ENCODE data around the gene DDX21.
"Not testable (repeated sequence)": the region's sequence is repeated elsewhere in the genome, so short reads cannot be mapped to it uniquely, and the experiment has no call there.

The DDX21 gene

DNA sequence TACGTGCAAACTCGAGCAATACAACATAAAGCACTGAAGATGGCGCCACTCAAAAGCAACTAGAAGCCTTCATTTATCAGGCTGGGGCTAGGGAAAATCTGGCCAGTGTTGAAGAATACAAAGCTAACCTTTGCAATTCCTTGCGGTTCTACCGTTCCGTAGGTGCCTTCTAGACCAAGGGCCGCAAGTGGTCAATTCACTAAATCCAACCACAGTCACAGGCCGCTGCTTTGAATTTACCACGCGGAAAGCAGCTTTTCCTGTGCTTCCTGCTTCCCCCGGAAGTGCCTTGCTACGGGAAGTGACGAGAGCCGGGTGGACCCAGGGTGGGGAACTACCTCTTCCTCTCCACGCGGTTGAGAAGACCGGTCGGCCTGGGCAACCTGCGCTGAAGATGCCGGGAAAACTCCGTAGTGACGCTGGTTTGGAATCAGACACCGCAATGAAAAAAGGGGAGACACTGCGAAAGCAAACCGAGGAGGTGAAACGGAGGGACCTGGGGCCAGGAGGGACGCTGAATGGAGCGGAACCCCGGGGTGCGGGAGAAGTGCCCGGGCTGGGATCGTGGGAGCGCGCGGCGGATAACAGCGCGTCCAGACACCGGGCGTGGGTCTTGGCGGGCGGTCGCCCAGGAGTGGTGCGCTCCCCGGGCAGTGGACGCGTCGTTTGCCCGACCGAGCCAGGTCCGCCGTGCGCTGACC is at the start of gene DDX21:
Gene DDX21, plus strand, starts transcription at position 339 of the 701 bp plus-strand sequence. Its CDS starts 56 bp downstream, at position 395.
- DNase-seq, result peak; percentile 74

DNA sequence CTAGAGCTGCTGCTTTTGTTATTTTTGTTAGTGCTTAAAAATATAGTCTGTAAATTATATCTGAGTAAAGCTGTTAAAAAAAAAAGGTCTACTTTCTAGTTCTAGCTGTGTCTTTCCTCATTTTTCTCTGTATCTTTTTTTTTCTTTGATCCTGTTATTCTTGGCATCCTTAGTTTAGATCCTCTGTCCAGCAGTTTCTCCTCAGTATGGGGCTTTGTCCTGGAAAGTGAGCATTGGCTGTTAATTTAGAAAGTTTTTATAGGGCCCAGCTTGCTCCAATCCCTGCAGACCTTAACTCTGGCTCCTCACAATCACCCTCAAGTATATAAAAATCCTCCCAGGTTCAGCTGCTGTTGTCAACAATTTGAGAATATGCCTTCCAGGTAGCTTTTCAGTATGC is 31.4 kb upstream of the DDX21 start:
- DNase-seq, result no peak

DNA sequence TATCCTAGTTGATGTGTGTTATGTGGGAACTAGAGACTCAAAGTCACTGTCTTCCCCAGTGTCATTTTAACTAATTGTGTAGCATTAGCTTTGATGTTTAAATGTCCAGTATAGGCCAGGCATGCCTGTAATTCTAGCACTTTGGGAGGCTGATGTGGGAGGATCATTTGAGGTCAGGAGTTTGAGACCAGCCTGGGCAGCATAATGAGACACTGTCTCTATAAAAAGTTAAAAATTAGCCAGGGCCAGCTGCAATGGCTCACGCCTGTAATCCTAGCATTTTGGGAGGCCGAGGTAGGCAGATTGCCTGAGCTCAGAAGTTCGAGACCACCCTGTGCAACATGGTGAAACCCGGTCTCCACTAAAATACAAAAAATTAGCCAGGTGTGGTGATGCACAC is 30.5 kb upstream of the DDX21 start:
- no peak for DNase-seq

DNA sequence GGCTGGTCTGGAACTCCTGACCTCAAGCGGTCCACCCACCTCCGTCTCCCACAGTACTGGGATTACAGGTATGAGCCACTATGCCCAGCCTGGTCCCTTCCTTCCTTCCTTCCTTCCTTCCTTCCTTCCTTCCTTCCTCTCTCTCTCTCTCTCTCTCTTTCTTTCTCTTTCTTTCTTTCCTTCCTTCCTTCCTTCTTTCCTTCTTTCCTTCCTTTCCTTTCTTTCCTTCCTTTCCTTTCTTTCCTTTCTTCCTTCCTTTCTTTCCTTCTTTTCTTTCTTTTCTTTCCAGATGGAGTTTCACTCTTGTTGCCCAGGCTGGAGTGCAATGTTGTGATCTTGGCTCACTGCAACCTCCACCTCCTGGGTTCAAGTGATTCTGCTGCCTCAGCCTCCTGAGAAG is 26.8 kb upstream of the DDX21 start:
- not testable (repeated sequence) for DNase-seq

DNA sequence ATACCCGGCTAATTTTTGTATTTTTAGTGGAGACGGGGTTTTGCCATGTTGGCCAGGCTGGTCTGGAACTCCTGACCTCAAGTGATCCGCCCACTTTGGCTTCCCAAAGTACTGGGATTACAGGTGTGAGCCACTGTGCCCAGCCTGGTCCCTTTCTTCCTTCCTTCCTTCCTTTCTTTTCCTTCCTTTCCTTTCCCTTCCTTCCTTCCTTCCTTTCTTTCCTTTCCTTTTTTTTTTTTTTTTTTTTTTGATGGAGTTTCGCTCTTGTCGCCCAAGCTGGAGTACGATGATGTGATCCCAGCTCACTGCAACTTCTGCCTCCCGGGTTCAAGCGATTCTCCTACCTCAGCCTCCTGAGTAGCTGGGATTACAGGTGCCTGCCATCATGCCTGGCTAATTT is 26.1 kb upstream of the DDX21 start:
- not testable (repeated sequence) for DNase-seq

DNA sequence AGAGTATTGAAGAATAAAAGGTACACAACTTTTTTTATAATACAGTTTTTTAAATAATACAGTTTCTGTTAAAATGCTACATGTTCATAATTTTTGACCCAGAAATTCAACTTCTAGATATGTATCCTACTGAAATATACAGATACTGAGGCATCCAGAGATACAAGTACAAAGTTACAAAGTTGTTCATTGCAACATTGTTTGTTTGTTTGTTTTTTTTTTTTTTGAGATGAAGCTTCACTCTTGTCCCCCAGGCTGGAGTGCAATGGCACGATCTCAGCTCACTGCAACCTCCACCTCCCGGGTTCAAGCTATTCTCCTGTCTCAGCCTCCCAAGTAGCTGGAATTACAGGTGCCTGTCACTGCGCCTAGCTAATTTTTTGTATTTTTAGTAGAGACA is 23.1 kb upstream of the DDX21 start:
- DNase-seq, result not testable (repeated sequence)

DNA sequence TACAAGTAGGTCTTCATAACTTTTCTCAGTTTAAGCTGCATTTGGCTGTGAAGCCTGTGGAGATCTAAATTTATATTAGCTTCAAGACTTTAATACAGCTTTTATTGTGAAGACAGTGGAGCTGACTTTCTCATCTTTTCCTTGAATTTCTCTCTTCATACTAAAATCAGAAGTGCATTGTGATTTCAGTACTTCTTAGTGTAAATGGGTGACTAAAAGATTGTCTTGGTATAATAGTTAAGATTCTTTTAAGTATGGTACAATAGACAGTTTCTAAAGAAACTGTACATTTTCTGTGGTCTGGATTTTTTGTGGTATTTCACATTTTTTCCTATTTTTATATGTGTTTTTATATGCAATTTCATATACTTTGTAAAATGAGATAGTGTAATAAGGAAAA is 21.0 kb upstream of the DDX21 start:
- DNase-seq, result no peak

DNA sequence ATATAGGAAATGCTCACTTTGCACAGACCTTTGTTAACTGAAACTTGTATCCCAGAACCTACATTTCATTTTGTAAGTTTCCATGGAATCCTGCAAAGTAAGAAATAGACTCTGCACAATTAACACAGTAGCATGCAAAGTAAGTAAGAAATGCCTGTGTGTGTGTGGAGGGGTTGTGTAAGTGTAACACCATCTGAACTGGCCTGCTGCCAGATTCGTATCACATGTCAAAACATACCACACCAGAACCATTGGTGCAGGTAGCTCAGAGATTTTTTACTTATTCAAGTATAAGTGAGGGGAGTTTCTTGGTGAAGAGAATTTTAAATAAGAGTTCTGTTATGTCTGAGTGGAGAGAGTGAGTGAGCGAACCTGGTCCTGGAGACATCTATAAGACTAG is 17.9 kb upstream of the DDX21 start:
- DNase-seq, result no peak

DNA sequence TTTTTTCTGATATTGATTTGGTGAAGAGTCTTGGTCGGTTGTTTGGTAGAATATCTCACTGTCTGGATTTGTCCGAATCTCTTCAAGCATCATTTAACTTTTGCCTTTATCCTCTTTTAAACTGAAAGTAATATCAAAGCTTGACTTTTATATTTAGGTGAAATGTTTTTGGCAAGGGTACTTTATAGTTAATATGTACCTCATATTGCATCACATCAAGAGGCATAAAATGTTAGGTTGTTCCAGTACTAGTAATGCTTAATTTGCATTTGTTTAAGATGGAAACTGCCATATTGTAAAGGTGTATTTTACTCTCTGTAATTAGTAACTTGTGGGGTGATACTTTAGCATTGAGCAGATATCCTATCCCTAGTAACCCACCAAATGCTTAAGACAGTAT is 17.1 kb upstream of the DDX21 start:
- DNase-seq, result no peak

DNA sequence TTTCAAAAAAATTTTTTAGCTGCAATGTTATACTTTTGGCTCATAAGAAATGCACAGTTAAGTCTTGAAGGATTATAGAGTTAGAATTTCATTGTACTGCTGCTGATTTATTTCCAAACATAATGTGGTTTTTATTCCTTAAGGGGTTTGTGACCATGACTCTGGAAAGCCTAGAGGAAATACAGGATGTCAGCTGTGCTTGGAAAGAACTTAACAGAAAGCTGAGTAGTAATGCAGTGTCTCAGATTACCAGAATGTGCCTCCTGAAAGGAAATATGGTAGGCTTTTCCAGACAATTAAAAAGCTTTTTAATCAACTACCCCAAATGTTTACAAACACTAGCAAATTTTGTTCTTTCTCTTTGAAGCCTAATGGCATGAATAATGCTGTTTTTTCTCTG is 15.1 kb upstream of the DDX21 start:
- DNase-seq, result not testable (repeated sequence)

DNA sequence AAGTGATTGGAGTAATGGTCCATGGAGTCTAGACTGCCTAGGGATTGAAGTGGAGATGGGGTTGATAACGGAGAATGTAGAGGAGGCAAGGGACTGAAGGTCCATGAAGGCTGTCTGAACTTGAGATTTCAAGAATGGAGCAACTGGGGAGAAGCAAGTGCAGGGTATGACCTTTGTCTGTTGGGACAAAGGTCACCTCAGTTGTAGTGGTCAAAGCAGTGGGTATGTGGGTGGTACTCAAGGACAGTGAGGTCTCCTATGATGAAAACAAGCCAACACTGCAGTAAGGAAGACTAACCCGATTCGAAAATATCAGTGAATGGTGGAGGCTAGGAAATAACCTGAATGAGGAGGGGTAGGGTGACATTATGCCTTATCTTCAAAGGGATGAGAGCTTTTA is 5.4 kb upstream of the DDX21 start:
- no peak for DNase-seq

DNA sequence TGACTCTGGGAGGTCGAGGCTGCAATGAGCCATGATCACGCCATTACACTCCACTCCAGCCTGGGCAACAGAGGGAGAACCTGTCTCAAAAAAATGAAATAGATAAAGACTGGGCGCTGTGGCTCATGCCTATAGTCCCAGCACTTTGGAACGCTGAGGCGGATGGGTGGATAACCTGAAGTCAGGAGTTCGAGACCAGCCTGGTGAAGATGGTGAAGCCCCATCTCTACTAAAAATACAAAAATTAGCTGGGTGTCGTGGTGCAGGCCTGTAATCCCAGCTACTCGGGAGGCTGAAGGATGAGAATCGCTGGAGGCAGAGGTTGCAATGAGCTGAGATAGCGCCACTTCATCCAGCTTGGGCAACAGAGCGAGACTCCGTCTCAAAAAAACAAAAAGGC is 1.1 kb upstream of the DDX21 start:
- DNase-seq, result no peak

DNA sequence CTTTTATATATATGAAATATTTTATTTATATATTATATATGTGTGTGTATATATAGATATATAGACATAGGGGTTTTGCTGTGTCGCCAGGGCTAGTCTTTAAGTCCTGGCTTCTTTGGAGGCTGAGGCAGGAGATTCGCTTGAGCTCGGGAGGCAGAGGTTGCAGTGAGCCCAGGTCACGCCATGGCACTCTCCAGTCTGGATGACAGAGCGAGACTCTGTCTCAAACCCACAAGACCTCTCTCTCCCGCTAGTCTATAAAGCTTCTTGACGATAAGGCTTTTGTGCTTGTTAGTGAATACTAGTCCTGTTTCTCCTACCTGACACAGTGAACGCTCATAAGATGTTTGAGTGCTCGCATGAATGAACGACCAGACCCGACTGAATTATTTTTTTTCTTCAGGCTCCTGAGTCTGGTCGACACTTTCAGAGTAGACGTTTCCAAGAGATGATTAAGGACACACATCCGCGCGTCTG is 577 bp upstream of the DDX21 start:
- DNase-seq, result no peak

DNA sequence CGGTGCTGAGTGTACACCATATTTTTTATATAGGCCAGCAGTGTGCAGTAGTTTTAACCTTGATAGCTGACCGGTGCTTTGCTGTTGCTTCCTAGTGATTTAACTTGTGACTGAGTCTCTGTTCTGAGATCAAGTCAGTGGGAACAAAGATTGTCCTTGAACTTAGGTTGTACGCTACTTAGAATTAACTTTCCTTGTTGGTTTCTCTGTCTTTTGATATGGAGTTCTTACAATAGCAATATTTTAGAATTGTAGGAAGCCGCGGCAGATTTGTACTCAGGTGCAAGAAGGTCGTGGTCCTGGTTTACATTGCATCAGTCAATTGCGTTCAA is 1.3 kb downstream of the DDX21 start:
- DNase-seq, result no peak

DNA sequence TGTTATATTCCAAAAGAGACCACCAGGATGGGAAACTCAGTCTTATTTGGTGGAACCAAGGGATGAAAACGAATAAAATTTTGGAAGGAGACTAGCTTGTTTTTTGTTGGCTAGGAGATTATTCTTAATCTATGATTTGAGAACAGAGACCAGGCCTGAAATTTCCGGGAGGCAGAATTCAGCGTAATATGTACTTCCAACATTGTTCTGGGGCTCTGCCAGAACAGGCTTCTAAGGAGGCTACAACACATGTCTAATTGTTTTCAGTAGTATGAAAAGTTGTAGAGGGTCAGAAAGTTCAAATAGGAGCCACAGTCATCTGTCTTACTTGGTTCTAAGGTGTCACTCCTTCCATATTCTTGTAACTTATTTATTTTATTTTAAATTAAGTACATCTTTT is 1.7 kb downstream of the DDX21 start:
- no peak for DNase-seq

DNA sequence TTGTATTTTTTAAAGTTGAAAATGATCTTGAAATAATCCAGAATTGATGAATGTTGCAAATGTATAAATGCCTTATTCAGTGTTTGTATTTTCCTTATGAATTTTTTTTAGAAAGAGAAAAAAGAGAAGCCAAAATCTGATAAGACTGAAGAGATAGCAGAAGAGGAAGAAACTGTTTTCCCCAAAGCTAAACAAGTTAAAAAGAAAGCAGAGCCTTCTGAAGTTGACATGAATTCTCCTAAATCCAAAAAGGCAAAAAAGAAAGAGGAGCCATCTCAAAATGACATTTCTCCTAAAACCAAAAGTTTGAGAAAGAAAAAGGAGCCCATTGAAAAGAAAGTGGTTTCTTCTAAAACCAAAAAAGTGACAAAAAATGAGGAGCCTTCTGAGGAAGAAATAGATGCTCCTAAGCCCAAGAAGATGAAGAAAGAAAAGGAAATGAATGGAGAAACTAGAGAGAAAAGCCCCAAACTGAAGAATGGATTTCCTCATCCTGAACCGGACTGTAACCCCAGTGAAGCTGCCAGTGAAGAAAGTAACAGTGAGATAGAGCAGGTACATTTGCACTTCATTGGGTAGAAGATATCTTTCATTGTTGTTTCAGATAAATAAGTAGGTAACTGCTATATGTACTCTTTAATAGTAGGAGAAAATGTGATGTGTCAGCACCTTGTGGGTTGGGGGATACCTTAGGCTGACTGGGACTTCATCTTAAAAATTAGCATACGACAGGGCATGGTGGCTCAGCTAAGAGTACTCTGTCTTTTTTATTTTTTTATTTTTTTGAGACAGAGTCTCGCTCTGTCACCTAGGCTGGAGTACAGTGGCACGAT is 3.9 kb downstream of the DDX21 start:
- no peak for DNase-seq

DNA sequence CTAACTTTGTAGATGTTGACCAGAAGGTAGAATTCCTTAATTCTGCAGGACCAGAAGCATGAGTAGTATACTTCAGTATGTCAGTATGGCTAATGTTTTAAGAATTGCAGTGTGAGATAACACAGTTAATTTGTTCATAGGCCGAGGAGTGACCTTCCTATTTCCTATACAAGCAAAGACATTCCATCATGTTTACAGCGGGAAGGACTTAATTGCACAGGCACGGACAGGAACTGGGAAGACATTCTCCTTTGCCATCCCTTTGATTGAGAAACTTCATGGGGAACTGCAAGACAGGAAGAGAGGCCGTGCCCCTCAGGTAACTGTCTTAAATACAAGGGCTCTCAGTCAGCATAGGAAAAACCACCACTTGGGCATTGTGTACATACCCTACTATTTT is 7.2 kb downstream of the DDX21 start:
- DNase-seq, result no peak

DNA sequence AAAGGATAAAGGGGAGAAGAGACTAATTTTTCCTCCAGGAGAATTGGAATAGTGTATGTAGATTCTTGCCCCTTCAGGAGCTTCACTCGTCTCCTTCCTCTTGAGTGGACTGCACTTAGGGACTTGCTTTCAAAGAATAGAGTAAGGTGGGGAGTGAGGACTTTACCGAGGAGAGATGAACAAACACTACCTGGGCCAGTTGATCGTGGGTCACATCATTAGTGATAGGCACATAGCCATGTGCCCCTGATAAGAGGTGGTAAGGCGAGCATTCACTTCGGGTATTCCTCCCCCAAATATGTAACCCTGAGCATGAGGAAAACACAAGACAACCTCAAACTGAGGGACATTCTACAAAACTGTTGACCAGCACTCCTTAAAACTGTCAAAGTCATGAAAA is 18.0 kb downstream of the DDX21 start:
- DNase-seq, result no peak

DNA sequence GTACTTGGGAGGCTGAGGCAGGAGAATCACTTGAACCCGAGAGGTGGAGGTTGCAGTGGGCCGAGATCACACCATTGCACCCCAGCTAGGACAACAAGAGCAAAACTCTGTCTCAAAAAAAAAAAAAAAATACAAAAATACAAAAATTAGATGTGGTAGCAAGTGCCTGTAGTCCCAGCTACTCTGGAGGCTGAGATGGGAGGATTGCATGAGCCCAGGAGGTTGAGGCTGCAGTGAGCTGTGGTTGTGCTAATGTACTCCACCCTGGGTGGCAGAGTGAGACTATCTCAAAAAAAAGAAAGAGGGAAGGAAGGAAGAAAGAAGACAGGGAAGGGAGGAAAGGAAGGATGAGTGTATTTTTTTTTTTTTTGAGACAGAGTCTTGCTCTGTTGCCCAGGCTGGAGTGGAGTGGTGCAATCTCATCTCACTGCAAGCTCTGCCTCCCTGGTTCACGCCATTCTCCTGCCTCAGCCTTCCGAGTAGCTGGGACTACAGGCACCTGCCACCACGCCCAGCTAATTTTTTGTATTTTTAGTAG is 20.0 kb downstream of the DDX21 start:
- DNase-seq, result not testable (repeated sequence)

DNA sequence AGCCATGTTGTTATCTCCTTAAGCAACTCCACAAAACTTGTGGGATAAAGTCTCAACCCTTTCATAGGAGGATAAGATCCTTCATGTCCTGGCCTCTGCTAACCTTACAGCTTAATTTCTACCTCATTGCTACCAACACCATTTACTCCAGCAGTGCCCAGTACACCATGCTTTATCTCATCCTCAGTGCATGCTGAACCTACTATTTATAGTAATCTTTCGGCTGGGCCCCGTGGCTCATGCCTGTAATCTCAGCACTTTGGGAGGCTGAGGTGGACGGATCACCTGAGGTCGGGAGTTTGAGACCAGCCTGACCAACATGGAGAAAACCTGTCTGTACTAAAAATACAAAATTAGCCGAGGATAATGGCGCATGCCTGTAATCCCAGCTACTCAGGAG is 23.8 kb downstream of the DDX21 start:
- not testable (repeated sequence) for DNase-seq

DNA sequence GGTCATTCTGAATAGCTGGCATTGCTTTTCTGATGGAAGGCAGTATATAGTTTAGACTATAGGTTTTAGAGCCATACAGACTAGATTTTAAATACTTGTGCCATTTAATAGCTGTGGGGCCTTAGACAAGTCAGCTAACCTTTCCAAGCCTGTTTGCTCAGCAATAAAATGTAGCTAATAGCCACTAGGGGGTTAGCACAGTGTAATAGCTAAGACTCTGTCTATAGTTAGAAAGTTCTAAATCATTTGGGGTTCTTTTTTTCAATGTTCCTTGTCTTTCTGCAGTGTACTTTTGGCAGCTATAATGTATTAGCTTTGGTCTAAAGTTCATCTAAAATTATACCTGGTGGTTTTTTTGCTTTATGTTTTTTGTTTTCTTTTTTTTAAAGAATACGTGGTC is 25.1 kb downstream of the DDX21 start:
- DNase-seq, result no peak

DNA sequence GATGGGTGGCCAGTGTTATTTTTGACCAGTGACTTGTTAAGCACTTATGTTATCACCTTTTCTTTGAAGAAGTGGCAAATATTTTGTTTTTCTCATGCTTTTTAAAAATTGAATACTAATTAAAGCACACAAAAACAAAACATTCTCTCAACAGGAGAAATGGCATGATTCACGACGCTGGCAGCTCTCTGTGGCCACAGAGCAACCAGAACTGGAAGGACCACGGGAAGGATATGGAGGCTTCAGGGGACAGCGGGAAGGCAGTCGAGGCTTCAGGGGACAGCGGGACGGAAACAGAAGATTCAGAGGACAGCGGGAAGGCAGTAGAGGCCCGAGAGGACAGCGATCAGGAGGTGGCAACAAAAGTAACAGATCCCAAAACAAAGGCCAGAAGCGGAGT is 26.4 kb downstream of the DDX21 start:
- no peak for DNase-seq

DNA sequence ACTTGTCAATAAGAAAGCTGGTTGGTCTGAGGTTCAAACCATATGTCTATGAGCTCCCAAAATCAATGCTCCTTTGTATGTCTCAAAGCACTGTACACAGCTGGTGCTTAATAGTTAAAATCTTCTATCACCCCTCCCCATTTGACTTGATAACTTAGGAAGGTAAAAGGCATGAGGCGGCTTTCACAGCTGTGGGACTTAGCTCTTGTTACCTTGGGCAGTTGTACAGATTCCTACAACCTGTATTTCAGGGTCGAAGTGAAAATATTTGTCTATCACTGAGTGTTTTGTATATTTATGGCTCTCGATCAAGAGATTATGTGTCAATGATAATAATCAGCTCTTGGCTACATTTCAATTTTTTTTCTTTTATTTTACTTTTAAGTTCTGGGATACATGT is 31.6 kb downstream of the DDX21 start:
- DNase-seq, result no peak

All from NCI-H2081 treated with DMSO at 0.1 percent for 48 hours (cell line).